Suprapubic skin (tissue), 4 donors: Measurements from ENCODE around the gene EGLN1.

Experiments used
- CTCF ChIP-seq, 2 donors: fragments of 200-600 bp in 1 of 2; fragments of 450-650 bp in 1 of 2; sonication (generic) in 1 of 2; IDR thresholded peaks; one replicate each; pipeline ENCODE4 v1.5.1; 2016 to 2019; ENCODE audit warnings: antibody characterized with exemption in 2 of 2, mild to moderate bottlenecking in 1 of 2, moderate library complexity in 1 of 2
- EP300 ChIP-seq: sonication (generic); formaldehyde crosslinking; IDR thresholded peaks from one replicate; pipeline ENCODE4 v1.6.1; 2017; ENCODE audit warnings: antibody characterized with exemption
- POLR2A ChIP-seq, 2 donors: fragments of 450-650 bp; IDR thresholded peaks; one replicate each; pipeline ENCODE4 v1.6.1; 2017; ENCODE audit warnings: antibody characterized with exemption in 2 of 2, mild to moderate bottlenecking in 2 of 2, moderate library complexity in 2 of 2
- POLR2AphosphoS5 ChIP-seq, 3 donors: sonication (generic); formaldehyde crosslinking; IDR thresholded peaks; one replicate each; pipeline ENCODE4 v1.6.1; 2017; ENCODE audit warnings: antibody characterized with exemption in 3 of 3

- TF ChIP-seq CTCF (IDR thresholded peaks at IDR 0.05) (no peak), POLR2A (IDR thresholded peaks at IDR 0.05) (no peak), EP300 (no peak), POLR2AphosphoS5 (IDR thresholded peaks at IDR 0.05) (no peak)
Observed at GRCh38 chr1:231421546-231421970, 529 bp downstream of the EGLN1 start.
